ENCODE results near the gene GAREM2. TPM values are rescaled to one million over a fixed set of nuclear protein-coding genes. Genes with fewer than 3 reads are reported as not detected.

Gene GAREM2
- total and polyA plus RNA-seq, 9 of the 15 experiments (the other 6 are each of a cell fraction or from before 2014, with no cell fraction given): 1.7 to 12.4 (median 2.5) TPM

DNA sequence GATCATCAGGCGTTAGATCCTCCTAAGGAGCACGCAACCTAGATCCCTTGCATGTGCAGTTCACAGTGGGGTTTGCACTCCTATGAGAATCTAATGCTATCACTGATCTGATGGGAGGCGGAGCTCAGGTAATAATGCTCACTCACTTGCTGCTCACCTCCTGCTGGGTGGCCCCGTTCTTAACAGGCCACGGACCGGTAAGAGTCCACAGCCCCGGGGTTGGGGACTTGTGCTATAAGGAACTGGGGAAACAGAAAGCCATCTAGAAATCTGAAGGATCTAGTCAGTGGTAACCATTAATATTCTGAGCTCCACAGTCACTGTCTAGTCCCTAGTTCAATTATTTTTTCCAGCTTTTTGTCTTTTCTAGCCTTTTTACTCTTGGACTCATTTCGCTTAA, 44.7 kb upstream of the GAREM2 start:
- no peak for FAIRE-seq
- Histone ChIP-seq H2AFZ (ENCODE audit: low read depth, low read length) (no peak overlapping the region), H3K9ac (ENCODE audit: insufficient read depth in 1 of 2, low read depth in 2 of 2, low read length in 2 of 2) (no peak overlapping the region), H3K4me3 (no peak overlapping the region), H4K20me1 (replicated peaks; ENCODE audit: control insufficient read depth, insufficient read depth, low read length) (no peaks in the 10 kb centered on the region), H3K9me1 (ENCODE audit: control insufficient read depth, insufficient read depth, low read length) (no peaks in the 10 kb centered on the region), H3K4me1 (replicated peaks in 1 of 2; ENCODE audit: control insufficient read depth in 2 of 2, insufficient read depth in 2 of 2, low read length in 2 of 2) (no peaks in the 10 kb centered on the region), H3K27me3 (ENCODE audit: control insufficient read depth in 2 of 2, insufficient read depth in 2 of 2, low read length in 2 of 2) (no peaks in the 10 kb centered on the region), H3K4me2 (ENCODE audit: insufficient read depth, low read length) (no peak overlapping the region), H3K79me2 (ENCODE audit: control insufficient read depth, insufficient read depth, low read length) (peaks cover 49% of the 10 kb centered on the region), H3K27ac (ENCODE audit: extremely low read depth, low read depth, low read length) (no peak overlapping the region), H3K36me3 (ENCODE audit: control insufficient read depth, insufficient read depth, low read length) (peaks cover 82% of the 10 kb centered on the region), H3K9me3 (replicated peaks; ENCODE audit: control insufficient read depth, insufficient read depth, low read depth, low read length) (no peaks in the 10 kb centered on the region)
- 87% methylated on average over 8 of the region's 8 CpGs for WGBS (ENCODE audit: insufficient coverage, low coverage, missing lambda C conversion rate)
- intact Hi-C loops (cut with micrococcal nuclease): no loop called here
- DNase-seq (ENCODE audit: extremely low read depth in 1 of 4, low spot score in 3 of 4): no peak
- ChIA-PET POLR2A (interaction anchor here (1.0 to 1.6 kb wide), 3 partner anchors 9 to 277 kb away, joined by 3 to 8 read pairs (median 3); no protein-coding TSS in a partner anchor), CTCF (ENCODE audit: low intra/inter-chr PET ratio) (no interaction called here)
- no TSS peak for BruUV-seq (replicated peaks)
- no peak for ATAC-seq
- TF ChIP-seq ZSCAN29 (IDR thresholded peaks at IDR 0.05) (no peak), HINFP (tag; conservative IDR thresholded peaks at IDR 0.05; ENCODE audit: low read depth) (no peak), NCOA1 (IDR thresholded peaks at IDR 0.05; ENCODE audit: low read depth) (no peak), MEF2A (IDR thresholded peaks at IDR 0.05; ENCODE audit: control insufficient read depth, low read depth, low read length) (no peak)
- TF ChIP-seq, protein P1, sequence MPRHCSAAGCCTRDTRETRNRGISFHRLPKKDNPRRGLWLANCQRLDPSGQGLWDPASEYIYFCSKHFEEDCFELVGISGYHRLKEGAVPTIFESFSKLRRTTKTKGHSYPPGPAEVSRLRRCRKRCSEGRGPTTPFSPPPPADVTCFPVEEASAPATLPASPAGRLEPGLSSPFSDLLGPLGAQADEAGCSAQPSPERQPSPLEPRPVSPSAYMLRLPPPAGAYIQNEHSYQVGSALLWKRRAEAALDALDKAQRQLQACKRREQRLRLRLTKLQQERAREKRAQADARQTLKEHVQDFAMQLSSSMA (CRISPR knock-in tag; IDR thresholded peaks at IDR 0.05): no peak
- in situ Hi-C loops (cut with MboI): no loop called here
